ENCODE data around the gene GAN.

The GAN gene, protein sequence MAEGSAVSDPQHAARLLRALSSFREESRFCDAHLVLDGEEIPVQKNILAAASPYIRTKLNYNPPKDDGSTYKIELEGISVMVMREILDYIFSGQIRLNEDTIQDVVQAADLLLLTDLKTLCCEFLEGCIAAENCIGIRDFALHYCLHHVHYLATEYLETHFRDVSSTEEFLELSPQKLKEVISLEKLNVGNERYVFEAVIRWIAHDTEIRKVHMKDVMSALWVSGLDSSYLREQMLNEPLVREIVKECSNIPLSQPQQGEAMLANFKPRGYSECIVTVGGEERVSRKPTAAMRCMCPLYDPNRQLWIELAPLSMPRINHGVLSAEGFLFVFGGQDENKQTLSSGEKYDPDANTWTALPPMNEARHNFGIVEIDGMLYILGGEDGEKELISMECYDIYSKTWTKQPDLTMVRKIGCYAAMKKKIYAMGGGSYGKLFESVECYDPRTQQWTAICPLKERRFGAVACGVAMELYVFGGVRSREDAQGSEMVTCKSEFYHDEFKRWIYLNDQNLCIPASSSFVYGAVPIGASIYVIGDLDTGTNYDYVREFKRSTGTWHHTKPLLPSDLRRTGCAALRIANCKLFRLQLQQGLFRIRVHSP

DNA sequence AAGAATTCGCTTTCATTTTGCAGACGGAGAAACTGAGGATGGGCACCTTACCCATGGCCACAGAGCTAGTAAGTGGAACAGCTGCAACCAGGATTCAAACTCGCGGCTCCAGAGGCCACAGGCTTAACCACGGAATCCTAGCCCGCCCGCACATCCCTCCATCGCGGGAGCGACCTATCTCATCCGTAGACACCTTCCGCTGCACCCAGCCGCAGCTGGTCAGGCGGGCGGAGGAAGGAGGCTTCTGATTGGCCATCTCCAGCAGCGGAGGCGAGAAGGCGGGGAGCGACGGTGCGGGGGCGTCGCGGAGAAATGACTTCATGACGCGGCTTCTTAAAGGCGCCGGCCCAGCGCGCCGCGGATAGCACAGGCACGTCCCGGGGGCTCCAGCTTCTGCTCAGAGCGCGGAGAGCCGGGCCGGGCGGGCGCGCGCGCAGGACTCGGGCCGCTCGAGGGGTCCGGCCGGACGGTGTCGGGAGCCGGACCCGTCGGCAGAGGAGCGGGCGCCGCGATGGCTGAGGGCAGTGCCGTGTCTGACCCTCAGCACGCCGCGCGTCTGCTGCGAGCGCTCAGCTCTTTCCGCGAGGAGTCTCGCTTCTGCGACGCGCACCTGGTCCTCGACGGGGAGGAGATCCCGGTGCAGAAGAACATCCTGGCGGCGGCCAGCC is at the start of gene GAN:
GAN (plus strand) TSS at position 360 of the 668 bp plus-strand sequence; CDS start at position 512, 152 bp downstream.
- peak; percentile 93 for DNase-seq

DNA sequence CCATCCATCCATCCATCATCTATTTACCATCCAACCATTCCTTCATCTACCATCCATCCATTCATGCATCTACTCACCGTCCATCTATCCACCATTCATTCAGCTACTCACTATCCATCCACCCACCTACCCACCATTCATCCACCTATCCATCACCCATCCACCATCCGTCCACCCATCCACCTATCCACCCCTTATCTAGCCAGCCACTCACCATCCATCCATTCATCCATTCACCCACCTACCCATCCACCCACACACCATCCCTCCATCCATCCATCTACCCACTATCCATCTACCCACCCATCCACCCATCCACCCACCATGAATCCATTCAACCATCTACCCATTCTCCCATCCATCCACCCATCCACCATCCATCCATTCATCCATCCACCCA is 49.7 kb upstream of the GAN start:
- no peak for DNase-seq

DNA sequence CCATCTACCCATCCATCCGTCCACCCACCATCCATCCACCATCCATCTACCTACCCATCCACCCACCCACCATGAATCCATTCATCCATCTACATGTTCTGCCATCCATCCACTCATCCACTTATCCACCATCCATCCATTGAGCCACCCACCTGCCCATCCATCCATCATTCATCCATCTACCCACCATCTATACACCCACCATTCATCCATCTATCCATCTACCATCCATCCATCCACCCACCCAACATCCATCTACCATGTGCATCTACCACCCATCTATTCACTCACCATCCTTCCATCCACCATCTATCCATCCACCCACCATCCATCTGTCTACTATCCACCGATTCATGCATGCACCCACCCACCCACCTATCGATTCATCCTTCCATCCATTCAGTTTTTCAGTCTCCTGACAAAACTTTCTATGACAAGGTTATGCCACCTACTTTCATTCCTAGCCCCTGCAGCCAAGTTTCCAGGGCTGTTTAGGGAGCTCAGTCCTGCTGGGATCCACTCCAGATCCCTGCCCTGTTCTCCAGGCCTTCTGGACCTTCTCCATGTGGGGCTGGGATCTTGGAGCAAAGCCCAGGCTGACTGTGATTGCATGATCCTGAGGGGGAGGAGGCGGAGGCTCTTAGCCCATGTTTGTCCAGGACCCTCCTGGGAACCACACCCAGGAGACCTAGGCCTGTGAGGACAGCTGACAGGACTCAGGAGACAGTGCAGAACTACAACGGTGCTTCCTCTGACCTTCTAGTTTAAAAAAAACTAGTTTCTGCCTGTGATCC is 48.9 kb upstream of the GAN start:
- DNase-seq, result no peak

DNA sequence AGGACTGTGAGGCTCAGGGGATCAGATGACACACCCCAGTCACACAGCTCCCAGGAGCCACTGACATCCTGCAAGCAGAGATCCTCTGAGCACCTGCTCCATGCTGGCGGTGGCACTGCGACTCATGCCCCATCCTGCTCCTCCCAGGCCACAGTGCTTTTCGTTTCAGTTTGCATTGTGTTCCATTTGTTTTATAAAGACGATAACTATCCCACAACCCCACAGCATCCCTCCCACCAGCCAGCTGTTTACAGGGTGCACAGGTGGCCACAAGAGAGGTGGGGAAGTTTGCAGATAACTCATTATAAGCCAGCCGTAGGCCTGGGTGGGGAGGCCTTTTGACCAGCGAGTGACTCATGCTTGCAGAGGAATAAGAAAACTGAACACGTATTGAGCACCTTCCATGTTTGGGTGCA is 48.1 kb upstream of the GAN start:
- DNase-seq, result peak; percentile 33

DNA sequence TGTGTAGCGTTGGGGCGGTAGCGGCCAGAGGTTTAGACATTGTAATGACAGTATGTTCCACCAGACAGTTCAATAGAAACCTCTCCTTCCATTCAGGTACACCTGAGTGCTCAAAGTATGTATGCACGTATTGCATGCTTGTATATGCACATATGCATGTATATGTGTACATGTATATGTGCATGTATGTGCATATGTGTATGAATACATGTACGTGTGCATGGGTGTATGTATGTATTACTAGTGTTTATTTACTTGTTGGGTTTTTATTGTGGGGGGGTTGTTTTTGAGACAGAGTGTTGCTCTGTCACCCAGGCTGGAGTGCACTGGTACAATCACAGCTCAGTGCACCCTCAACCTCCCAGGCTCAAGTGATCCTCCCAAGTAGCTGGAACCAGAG is 46.3 kb upstream of the GAN start:
- no peak for DNase-seq

GRCh38 chr16:81273223-81273950 is 41.4 kb upstream of the GAN start:
- no peak for DNase-seq

- no peak for DNase-seq
Measured at GRCh38 chr16:81275064-81275532, 39.7 kb upstream of the GAN start.

GRCh38 chr16:81275795-81276194 is 39.0 kb upstream of the GAN start:
- DNase-seq, result no peak

GRCh38 chr16:81276323-81276722 is 38.4 kb upstream of the GAN start:
- no peak for DNase-seq

DNA sequence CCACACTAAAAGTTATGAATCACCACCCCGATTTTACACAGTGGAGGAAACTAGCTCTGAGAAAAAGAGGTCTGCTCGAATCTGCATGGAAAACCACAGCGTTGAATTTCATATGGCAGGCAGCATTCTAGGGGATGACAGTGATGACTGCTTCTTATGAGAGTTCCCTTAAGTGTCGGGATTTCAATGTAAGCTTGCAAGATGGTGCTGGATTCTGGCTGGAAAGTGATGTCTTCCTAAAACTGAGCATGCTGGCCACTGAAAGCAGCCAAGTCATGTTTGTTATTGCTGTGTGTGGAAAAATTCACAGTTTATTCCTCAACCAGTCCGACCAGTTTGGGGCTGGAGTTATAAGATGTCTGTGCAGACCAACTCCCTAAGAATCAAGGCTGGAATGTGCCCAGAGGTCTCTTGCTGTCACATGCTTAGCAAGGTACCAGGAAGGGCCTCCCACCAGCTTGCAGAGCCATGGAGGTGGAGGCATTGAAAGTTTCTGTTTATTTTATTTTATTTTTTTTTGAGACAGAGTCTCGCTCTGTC is 37.2 kb upstream of the GAN start:
- no peak for DNase-seq

GRCh38 chr16:81278526-81278925 is 36.2 kb upstream of the GAN start:
- DNase-seq, result no peak

DNA sequence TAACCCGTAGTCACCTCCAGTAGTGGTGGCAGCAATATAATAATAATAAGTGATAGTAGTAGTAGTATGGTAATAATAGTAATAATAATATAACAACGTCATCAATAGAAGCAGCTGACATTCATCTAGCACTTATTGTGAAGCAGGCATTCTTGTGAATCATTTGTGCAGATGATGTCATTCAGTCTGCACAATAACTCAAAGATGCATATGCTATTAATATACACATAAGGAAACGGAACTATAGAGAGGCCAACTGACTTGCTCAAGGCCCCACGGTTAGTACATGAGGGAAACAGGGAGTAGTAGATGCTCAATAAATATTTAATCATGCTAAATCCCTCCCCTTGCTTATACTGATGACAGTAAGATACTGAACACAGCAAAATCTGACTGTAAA is 35.4 kb upstream of the GAN start:
- DNase-seq, result no peak

- no peak for DNase-seq
Measured at GRCh38 chr16:81280393-81280792, 34.4 kb upstream of the GAN start.

GRCh38 chr16:81283044-81283443 is 31.7 kb upstream of the GAN start:
- DNase-seq, result no peak

DNA sequence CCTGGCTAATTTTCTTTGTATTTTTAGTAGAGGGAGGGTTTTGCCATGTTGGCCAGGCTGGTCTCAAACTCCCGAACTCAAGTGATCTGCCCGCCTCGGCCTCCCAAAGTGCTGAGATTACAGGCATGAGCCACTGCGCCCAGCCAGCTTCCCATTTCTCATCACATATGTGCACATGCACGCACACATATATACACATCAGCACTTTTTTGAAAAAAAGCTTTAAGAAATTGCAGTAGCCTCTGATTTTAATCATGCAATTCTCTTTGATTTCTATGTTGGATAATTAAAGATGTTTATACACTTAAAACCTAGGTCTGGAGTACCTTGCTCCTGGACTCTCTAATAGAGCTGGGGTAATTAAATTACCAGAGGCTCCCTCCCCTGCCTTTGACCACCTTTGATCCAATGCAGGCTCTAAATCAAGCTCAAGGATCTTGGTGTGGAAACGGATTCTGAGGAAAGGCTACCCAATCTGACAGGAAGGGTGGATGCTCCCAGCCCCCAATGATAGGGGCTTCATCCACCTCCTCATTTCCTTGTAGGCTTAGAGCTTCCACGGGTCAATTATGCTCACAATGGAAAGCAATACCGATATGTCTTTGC is 29.7 kb upstream of the GAN start:
- DNase-seq, result no peak

GRCh38 chr16:81286190-81286589 is 28.6 kb upstream of the GAN start:
- DNase-seq, result no peak

- no peak for DNase-seq
Measured at GRCh38 chr16:81291117-81291516, 23.6 kb upstream of the GAN start.

GRCh38 chr16:81292936-81293335 is 21.8 kb upstream of the GAN start:
- no peak for DNase-seq

DNA sequence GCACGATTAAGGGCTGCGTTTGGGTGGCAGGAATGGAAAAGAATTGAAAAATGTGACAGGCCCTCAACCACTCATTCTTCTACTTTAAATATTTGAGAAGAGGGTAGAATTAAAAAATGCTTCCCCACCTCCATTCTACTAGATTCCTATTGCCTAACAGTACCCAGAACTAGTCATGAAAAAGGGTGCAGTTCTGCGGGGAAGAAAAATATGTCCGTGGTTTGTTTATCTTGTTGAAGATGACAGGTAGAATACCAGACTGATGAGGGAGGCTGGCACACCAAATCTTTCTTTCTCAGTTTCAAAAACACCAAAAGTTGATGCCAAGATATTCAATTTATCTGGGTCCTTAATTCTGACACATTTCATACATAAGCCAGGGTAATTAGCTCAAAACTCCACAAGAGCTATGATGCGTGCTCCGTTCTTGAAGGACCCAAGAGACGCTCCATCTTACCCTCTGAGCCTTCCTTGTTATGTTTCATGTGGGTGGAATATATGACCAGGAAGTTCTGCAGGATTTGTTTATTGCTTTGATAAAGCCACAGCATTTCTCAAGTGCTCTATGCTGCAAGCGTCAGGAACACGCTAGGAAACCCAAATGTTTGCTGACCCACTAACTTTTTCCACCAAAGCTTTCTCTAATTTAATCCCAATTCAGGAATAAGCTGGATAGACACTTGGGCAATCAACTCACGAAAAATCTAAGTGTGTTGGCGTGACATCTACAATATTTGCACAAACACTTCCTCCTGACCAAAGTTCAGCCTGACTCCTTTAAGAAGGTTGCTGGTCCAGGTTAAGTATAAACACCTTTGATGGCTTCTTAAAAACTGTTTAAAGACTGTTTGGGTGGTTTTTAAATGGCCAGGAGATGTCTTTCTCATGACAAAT is 20.6 kb upstream of the GAN start:
- DNase-seq, result no peak

- DNase-seq, result no peak
Measured at GRCh38 chr16:81296631-81297030, 18.1 kb upstream of the GAN start.

DNA sequence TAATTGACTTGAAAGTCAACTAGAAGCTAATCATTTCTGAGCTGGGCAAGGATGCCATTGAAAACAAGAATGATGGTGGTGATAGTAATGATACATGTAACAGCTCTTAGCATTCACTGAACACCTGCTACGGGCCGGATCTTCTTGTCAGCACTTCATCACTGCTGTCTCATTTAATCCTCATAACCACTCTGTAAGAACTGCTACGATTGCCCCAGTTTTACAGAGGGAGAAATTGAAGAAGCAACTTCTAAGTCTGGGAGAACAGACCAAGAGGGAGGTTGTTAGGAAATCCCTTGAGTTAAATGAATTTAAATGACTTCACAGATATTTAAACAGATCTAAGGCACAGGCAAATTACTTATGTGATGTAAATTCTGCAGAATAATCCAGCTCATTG is 7.0 kb upstream of the GAN start:
- no peak for DNase-seq
